ENCODE data around the gene CACYBP.

The CACYBP gene

GRCh38 chr1:174989536-174990220 is 10.1 kb upstream of the CACYBP start:
- TF ChIP-seq OSR1 (CRISPR knock-in tag; IDR thresholded peaks at IDR 0.05) (no peak), POU6F1 (CRISPR knock-in tag; IDR thresholded peaks at IDR 0.05; ENCODE audit: borderline replicate concordance, low read depth) (no peak), BACH2 (CRISPR knock-in tag; IDR thresholded peaks at IDR 0.05; ENCODE audit: borderline replicate concordance) (no peak), SNAI2 (CRISPR knock-in tag; IDR thresholded peaks at IDR 0.05) (no peak), GLIS3 (CRISPR knock-in tag; IDR thresholded peaks at IDR 0.05) (no peak), CREB5 (CRISPR knock-in tag; IDR thresholded peaks at IDR 0.05; ENCODE audit: low read depth) (no peak), CSRNP3 (CRISPR knock-in tag; IDR thresholded peaks at IDR 0.05) (no peak), TSHZ2 (CRISPR knock-in tag; IDR thresholded peaks at IDR 0.05) (no peak), PATZ1 (CRISPR knock-in tag; IDR thresholded peaks at IDR 0.05; ENCODE audit: borderline replicate concordance) (no peak), PPARA (CRISPR knock-in tag; IDR thresholded peaks at IDR 0.05; ENCODE audit: borderline replicate concordance) (no peak), ZC3H10 (CRISPR knock-in tag; IDR thresholded peaks at IDR 0.05) (no peak), ZNF8 (CRISPR knock-in tag; IDR thresholded peaks at IDR 0.05) (no peak), TOX (CRISPR knock-in tag; IDR thresholded peaks at IDR 0.05; ENCODE audit: borderline replicate concordance) (no peak), ISL1 (CRISPR knock-in tag; IDR thresholded peaks at IDR 0.05) (no peak)
- ATAC-seq, result 0 out of 3 replicates have a peak, but pooled peaks have one; percentile 10

GRCh38 chr1:174990382-174990999 is 9.3 kb upstream of the CACYBP start:
- peak; percentile 90 for ATAC-seq
- TF ChIP-seq ESRRG (CRISPR knock-in tag; IDR thresholded peaks at IDR 0.05), result no peak
- TF ChIP-seq OSR1 (CRISPR knock-in tag; IDR thresholded peaks at IDR 0.05), result no peak
- no peak for TF ChIP-seq RARB (CRISPR knock-in tag; IDR thresholded peaks at IDR 0.05)
- no peak for TF ChIP-seq GLIS3 (CRISPR knock-in tag; IDR thresholded peaks at IDR 0.05)
- no peak for TF ChIP-seq ISL1 (CRISPR knock-in tag; IDR thresholded peaks at IDR 0.05)

GRCh38 chr1:174991473-174991872 is 8.3 kb upstream of the CACYBP start:
- no peak for TF ChIP-seq PATZ1 (CRISPR knock-in tag; IDR thresholded peaks at IDR 0.05; ENCODE audit: borderline replicate concordance)
- TF ChIP-seq BACH2 (CRISPR knock-in tag; IDR thresholded peaks at IDR 0.05; ENCODE audit: borderline replicate concordance), result no peak
- TF ChIP-seq ZFP30 (CRISPR knock-in tag; IDR thresholded peaks at IDR 0.05), result no peak
- TF ChIP-seq CSRNP3 (CRISPR knock-in tag; IDR thresholded peaks at IDR 0.05), result no peak
- no peak for TF ChIP-seq ZFP3 (CRISPR knock-in tag; IDR thresholded peaks at IDR 0.05)
- no peak for TF ChIP-seq ESRRG (CRISPR knock-in tag; IDR thresholded peaks at IDR 0.05)
- no peak for TF ChIP-seq OSR1 (CRISPR knock-in tag; IDR thresholded peaks at IDR 0.05)
- TF ChIP-seq ZNF565 (CRISPR knock-in tag; conservative IDR thresholded peaks at IDR 0.05; ENCODE audit: low read depth), result no peak
- ATAC-seq, result no peak

All from SK-N-SH treated with all-trans-retinoic acid at 6 μM for 48 hours (cell line).